ENCODE data around the gene CD300LD.

Gene CD300LD

GRCh38 chr17:74597069-74597790 lies 5.1 kb upstream of the CD300LD start:
- DNase-seq (ENCODE audit: low read depth in 1 of 2, low spot score in 1 of 2) = no peak
- Histone ChIP-seq H3K4me3 (replicated peaks; ENCODE audit: insufficient read depth, low read length) (no peak overlapping the region), H3K27me3 (ENCODE audit: insufficient read depth, poor library complexity, severe bottlenecking) (no peaks in the 10 kb centered on the region), H3K27ac (replicated peaks) (no peak overlapping the region)
- TF ChIP-seq POLR2AphosphoS5 (IDR thresholded peaks at IDR 0.05; ENCODE audit: low read depth) = no peak
- no peak for TF ChIP-seq REST (IDR thresholded peaks at IDR 0.05; ENCODE audit: insufficient replicate concordance, low read depth)
- TF ChIP-seq GABPA (IDR thresholded peaks at IDR 0.05; ENCODE audit: low read depth) = no peak
- TF ChIP-seq, protein P1, sequence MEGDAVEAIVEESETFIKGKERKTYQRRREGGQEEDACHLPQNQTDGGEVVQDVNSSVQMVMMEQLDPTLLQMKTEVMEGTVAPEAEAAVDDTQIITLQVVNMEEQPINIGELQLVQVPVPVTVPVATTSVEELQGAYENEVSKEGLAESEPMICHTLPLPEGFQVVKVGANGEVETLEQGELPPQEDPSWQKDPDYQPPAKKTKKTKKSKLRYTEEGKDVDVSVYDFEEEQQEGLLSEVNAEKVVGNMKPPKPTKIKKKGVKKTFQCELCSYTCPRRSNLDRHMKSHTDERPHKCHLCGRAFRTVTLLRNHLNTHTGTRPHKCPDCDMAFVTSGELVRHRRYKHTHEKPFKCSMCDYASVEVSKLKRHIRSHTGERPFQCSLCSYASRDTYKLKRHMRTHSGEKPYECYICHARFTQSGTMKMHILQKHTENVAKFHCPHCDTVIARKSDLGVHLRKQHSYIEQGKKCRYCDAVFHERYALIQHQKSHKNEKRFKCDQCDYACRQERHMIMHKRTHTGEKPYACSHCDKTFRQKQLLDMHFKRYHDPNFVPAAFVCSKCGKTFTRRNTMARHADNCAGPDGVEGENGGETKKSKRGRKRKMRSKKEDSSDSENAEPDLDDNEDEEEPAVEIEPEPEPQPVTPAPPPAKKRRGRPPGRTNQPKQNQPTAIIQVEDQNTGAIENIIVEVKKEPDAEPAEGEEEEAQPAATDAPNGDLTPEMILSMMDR (IDR thresholded peaks at IDR 0.05; ENCODE audit: insufficient read depth, low read length) = no peak
- TF ChIP-seq SPI1 (IDR thresholded peaks at IDR 0.05; ENCODE audit: borderline replicate concordance, low read depth) = no peak

DNA sequence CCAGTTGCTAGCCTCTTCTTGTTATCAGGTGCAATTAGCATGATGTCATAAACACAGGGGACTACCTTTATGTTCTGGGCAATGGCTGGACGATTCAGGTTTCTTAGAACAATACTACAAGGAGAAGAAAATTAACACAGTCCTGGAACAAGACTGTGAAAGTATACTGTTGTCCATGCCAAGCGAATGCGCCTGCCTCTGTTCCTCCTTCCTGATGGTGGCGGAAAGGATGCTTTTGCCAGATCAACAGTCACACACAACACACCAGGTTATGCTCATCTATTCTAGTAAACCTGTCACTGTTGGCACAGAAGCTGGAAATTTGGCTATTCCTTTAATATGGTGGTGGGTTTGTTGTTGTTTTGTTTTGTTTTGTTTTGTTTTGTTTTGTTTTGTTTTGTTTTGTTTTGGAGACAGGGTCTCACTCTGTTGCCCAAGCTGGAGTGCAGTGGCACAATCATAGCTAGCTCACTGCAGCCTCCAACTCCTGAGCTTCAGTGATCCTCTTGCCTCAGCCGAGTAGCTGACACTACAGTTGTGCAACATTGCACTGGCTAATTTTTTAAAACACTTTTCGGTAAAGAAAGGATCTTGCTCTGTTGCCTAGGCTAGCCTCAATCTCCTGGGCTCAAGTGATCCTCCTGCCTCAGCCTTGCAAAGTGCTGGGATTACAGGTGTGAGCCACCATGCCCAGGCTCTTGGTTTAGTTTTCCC lies 3.1 kb upstream of the CD300LD start:
- no peak for DNase-seq (ENCODE audit: low read depth in 1 of 2, low spot score in 1 of 2)
- Histone ChIP-seq H3K27ac (replicated peaks) (no peak overlapping the region), H3K4me3 (replicated peaks; ENCODE audit: insufficient read depth, low read length) (no peak overlapping the region), H3K27me3 (ENCODE audit: insufficient read depth, poor library complexity, severe bottlenecking) (no peaks in the 10 kb centered on the region)
- TF ChIP-seq, protein P1 (IDR thresholded peaks at IDR 0.05; ENCODE audit: insufficient read depth, low read length) = no peak
- TF ChIP-seq SPI1 (IDR thresholded peaks at IDR 0.05; ENCODE audit: borderline replicate concordance, low read depth) (no peak), REST (IDR thresholded peaks at IDR 0.05; ENCODE audit: insufficient replicate concordance, low read depth) (no peak), POLR2AphosphoS5 (IDR thresholded peaks at IDR 0.05; ENCODE audit: low read depth) (no peak), GABPA (IDR thresholded peaks at IDR 0.05; ENCODE audit: low read depth) (no peak)

- Histone ChIP-seq H3K27me3 (ENCODE audit: insufficient read depth, poor library complexity, severe bottlenecking) (no peaks in the 10 kb centered on the region), H3K4me3 (replicated peaks; ENCODE audit: insufficient read depth, low read length) (no peak overlapping the region), H3K27ac (replicated peaks) (no peak overlapping the region)
- no peak for TF ChIP-seq POLR2AphosphoS5 (IDR thresholded peaks at IDR 0.05; ENCODE audit: low read depth)
- TF ChIP-seq, protein P1 (IDR thresholded peaks at IDR 0.05; ENCODE audit: insufficient read depth, low read length) = no peak
- DNase-seq (ENCODE audit: low read depth in 1 of 2, low spot score in 1 of 2) = no peak
Measured at GRCh38 chr17:74591503-74591902, 580 bp downstream of the CD300LD start.
